ENCODE results near the gene FGF8.

Gene FGF8

DNA sequence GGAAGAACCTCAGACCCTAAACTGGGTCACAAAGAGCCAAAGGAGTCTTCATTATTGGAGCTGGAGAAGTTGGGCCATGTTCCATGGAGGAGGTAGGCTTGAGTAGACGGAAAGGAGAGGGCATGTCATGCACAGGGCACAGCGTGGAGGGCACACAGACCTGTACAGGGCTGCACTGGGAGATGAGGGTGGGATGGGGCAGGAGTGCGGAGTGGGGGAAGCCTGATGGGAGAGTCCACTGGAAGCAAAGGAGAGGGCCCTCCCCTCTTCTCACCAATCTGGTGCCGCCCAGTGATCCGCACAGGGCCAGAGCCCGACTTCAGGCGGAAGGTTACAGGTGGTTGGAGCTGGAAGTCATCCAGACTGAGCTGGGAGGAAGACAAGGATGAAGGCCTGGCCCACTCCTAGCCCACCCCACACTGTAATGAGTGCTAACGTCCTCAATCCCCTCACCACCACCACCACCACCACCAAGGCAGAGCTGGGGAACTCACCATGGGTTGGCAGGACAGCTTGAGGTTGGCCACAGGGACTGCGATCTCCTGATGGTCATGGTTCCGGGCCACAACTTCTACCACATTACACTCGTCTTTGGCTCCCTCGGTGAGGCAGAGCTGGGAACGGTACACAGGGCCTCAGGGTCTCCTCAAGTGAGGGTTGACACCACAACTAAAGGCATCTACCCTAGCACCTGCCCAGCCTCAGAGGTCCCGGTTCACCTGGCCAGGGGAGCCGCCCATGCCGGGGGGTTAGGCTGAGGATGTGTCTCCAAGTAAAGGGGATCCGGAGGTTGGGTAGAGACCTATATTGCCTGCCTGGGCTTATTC lies 6.3 kb upstream of the FGF8 start:
- no peak for DNase-seq

DNA sequence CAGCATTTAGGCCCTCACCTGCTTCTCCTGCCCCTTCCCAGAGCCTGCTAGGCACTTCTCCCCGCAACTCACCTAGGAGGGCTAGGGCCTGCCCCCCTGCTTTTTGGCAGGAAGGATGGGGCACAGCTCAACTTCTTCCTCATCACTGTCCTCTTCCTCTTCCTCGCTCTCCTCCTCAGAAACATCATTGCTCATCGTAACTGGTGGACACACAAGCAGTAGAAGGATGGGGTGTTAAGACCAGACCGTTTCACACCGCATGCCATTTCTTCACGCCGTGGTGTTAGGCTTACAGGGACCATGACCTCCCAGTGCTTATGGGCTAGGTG lies 5.7 kb upstream of the FGF8 start:
- no peak for DNase-seq

DNA sequence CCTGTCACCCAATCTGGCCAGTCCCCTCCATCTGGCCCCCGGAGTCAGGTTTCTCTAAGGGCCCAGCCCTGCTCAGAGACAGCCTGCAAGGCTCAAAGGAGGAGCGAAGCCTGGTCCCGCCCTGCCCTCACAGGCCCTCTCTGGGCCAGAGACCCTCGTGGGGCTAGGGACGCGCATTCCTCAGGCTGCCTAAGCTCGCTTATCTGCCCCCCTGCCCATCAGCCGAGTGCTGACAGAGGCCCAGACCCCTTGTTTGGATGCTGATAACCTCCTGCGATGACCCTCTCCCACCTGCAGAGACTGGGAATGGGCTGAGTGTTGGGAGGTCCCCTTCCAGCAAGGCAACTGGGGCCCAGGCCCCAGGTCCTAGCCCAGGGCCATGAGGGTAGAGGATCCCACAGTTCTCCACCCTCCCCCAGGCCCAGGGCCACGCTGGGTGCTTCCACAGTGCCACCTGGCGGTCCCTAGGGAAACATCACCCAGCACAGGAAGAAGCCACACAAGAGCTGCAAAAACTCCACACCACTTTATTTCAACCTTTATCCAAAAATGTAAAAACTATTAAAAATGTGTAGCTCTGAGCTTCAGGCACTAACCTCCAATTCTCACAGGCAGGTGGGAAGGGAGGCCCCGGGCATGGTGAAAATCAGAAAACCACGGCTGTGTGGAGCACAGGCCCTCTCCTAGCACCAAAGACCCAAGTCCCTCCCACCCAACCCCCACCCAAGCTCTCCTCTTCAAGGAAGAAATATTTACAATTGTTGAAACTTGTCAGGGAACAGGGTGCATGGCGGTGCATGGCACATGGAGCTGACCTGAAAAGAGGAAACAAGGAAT lies 5.1 kb upstream of the FGF8 start:
- peak; percentile 7 for DNase-seq

DNA sequence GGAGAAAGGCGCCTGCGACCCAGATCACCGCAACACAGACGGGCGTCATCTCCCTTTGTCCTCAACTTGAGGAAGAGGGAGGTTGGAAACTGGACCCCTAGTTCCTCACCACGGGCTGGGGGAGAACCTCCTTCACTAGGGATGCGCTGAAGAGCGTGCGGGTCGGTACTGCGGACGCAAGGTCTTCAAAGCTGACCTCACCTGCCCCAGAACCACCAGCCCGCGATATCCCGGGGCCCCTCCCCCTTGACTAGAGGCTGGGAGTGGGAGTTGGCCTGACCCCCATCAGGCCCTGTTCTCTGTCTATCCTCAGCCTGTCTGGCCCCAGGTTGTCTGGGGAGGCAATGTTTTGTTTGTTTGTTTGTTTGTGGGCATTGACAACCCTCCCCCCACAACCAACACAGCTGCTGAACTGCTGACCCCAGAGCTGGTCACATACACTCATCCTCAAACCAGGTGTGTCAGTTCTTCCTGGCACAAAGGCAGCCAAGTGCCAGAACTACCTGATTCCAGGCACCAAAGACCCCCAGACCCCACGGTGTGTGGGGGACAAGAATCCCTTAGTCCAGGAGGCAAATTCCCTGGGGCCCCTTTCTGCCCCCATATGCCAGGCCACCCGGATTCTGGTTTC lies 4.4 kb upstream of the FGF8 start:
- DNase-seq = no peak

DNA sequence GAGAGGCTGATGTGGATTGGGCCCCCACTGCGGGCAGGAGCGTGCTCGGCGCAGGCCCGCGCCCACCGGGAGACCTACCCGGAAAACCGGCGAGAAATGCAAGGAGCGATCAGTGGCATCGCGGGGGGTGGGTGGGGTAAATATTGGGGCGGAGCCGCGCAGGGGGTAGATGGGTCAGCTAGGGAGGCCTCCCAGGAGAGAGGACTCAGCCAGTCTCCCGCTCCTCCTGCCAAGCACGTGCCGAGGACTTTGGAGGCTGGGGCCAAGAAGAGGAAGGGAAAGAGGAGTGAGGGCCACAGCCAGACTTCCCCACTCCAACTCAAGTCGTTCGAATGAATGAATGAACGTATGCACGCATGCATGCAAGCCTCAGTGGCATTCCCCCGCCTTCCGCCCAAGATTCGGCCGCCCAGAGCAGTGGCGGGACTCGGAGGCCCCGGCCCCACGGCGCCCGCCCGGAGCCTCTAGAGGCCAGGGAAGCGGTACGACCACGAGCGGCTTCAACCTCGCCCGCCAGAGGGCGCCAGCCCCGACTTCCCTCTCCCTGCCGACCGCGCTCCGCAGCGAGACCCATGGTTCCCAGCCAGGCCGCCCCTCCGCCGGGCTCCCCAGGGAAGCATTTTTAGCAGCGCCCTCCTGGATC lies 3.8 kb upstream of the FGF8 start:
- no peak for DNase-seq

DNA sequence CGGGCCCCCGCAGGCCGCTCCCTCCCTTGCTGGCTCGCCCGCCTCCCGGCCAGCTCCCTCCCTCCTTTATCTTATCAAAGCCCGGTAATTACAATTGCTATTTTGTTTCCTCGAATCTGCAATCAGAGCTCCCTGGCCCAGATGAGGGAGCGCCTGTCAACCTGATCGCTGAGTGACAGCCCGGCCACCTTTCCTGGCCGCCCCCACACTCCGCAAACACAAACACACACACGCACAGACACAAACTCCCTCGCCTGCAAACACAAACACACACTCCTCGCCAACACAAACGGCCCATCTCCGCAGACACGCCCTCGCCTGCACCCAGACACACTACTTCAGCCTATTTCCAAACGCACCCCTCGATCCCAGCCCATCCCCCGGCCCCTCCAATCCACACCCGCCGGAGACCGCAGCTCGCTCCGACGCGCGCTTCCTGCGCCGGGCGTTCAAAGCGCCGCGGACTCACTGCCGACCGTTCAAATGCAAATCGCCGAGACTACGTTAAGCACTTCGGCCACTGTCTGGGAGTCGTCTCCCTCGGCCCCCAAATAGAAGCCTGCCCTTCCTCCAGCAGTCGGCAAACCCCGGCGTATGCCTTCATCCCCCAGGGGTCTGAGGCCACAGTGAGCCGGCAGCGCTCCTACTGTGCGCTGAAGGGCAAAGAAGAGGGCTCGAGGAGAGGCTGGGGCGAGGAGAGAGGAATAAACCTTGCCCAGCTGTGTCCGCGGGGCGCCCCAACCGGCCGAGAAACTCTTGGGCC lies 3.0 kb upstream of the FGF8 start:
- no peak for DNase-seq

DNA sequence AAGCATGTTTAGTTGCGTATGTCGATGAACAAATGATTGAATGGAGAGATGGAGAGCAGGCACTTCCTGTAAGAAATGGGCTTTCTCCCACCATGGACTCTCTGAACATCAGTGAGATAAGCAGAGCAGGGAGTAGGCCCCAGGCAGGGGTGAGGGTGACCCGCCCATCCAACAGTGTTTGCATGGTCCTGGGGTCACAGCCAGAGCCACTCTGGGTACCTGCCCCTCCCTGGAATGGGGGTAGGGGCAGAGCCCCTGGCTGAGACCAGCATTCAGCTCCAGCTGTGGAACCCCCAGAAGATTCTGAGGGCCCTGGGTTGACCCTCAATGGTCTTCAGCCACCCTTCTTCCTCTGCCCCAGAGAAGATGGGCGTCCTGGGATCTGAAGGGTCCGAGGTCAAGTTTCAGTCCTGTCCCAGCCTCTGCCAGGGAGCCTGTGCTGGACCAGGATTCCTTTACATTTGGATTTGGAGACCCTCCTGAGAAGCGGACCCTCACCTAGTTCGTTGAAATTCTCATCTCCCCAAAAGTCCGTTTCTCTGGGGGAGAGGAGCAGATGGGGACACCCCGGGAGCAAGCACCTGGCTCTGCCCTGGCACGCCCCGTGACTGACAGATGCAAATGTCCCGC lies 2.4 kb upstream of the FGF8 start:
- DNase-seq = no peak

DNA sequence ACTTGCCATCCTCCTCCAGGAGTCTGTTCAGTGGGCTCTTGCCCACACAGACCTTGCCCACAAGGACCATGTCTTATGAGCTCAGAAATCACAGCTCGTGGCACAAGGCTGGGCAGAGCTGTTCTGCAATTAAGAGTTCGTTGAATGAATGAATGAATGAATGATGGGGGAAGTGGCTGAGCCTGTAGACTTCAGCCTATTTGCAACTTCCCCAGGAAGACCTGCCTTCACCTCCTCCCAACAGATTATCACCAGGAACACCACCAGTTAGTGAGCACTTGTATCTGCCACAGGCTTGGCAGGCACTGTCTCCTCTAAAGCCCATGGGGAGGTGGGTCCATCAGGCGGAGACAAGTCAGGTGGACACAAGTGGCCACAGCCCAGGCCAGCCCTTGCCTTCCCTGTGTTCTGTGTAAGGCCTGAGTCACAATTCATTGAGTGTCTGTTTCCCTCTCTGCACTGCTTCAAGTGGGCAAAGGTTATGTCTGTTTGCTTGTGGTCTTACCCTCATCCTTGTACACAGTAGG lies 1.8 kb upstream of the FGF8 start:
- no peak for DNase-seq

DNA sequence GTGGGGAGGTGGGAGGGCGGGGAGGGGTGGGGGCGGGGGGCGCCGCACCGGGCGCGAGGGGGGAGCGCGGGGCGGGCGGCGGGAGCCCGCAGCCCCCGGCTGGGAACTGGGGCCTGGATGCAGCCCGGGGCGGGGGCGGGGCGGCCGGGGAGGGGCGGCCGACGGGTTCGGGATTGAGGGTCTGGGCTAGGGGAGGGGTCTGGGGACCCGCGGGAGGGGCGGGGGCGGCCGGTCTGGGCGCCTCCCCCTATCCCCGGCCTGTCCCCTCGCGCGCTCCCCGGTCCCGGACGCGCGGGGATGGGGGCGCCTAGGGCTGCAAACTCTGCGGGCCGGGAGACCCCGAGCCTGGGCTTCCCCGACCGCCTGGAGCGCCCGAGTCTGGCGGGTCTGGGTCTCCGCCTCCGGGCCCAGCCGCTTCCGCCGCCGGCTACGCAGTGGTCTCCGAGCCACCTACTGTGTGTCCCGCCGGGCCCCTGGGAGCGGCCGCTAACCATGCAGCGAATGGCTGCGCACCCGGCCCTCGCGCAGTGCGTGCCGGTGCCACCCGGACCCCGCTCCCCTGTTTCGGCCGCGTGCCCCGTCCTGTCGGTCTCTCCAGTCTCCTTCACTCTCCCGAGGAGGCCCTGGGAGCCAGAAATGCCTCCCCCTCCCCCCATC lies 375 bp upstream of the FGF8 start:
- no peak for DNase-seq

DNA sequence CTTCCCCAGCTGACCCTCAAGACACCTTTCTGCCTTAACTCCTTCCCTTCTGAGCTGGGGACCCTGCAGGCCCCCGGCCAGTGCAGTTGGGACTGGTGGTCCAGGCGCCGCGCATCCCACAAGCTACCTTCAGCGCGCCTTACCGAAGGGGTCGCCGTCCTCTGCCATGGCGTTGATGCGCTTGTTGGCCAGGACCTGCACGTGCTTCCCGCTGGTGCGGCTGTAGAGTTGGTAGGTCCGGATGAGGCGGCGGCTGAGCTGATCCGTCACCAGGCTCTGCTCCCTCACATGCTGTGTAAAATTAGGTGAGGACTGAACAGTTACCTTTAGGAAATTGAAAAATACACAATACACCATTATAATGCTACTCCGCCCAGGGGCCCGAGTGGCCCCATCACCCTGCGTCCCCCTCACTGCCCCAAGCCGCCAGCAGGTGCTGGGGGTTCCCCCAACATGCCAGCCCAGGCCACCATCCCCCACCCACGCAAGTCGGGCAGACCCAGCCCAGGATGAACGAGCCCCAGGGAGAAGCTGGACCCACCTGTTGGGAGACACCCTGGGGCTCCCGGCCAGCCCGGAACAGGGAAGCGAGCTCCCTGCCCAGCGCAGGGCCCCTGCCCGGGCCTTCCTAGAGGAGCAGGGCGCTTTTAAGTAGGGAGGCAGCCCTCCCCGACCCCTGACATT lies 1.2 kb downstream of the FGF8 start:
- no peak for DNase-seq

DNA sequence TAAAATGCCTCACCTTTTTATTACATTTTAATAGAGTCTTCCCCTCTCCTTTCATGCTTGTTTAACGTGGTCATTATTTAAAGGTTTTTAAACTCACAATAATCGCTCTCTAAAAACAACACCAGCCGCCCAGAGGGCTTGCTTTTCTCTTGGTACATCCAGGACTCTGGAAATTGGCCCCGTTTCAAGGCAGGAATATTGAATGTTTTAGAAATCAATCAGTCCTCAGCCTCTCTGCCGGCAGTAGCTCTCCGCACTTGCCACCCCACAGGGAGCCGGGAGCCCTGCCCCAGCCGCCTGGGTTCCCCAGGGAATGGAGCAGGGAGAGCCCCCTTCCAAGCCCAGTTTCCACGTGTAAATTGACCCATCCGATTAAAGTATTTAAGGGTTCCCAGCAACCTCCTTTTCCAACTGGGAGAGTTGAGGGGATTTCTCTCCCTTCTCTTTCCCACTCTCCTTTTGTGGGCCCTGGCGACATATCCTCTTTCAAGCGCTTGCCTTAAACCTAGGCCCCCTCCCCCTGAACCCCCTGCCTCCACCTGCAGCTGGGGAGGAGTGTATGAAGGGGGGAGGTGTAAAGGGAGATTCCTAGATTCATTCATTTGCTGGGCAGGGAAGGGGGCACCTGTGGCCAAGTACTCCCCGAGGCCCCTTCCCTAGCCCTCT lies 1.9 kb downstream of the FGF8 start:
- no peak for DNase-seq

DNA sequence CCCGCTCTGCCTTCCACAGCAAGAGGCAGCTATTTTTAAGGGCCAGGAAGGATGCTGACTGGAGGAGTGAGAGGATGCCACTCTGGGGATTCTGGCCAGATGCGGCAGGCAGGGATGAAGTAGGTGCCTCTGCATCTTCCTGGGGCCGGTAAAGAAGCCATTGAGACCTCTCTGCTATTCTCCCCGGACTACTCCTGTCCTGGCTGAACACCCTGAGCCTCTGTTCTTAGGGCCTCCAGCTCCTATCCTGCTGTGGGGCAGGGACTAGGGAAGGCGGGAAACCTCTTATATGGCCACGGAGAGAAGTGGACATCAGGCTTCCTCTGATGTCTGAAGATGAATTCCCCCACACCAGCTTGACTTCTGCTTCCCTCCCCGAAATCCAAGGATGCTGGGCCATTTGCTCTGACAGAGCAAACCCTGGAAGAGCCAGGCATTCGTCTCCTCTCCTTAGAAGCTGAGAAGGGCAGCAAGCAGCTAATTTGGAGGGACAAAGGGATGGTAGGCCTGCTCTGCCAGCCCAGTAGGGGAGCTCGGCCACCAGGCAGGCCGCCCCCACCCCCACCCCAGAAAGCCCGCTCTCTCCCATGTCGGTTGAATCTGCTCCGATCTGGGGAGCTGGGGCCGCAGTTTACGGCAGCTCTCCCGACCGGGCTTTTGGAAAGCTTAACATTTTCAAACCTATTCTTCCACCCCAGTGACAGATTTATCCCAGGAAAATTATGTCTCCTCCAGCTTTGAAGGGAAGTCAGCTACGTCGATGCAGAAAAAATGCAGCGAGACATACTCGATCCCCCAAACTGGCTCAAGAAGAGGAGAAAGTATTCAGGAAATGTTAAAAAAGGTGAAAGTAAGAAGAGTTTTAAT lies 2.8 kb downstream of the FGF8 start:
- DNase-seq = no peak

DNA sequence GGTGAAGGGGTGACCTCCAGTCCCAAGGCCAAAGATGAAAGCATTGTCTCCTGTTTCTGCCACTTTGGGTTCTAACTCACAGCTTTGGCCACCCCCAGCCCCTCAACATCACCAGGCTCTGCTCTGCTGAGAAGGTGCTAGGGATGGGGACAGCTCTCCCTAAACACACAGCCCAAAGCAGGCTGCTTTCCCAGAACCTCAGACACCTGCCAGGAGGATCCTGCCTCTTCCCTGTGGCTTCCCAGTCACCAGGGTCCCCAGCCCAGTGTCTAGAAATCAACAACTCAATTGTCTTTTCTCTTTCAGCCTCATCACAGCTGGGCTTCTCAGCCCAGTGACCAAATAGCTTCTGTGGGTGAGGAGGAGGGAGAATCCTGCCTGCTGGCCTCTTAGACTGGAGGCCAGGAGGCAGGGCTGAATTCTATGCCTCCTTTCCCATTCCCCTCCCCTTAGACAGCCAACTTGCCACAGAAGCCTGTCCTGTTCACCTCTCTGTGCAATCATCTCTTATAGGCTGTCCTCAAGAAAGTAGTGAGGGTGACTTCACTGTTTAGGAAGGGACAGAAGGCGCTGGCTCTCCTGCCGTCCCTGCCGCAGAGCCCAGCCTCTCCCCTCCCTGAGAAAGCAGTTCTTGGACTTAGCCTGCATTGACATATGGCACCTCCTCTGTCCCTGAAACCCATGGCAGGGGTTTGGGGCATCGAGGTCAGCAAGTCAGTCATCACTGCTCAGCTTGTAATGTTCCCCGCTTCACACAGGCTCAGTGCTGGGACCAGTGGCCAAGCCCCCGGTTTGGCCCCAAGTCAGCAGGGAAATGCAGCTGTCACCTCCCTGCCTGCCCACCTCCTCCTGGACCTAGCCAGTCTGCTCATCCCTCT lies 3.7 kb downstream of the FGF8 start:
- DNase-seq = no peak

DNA sequence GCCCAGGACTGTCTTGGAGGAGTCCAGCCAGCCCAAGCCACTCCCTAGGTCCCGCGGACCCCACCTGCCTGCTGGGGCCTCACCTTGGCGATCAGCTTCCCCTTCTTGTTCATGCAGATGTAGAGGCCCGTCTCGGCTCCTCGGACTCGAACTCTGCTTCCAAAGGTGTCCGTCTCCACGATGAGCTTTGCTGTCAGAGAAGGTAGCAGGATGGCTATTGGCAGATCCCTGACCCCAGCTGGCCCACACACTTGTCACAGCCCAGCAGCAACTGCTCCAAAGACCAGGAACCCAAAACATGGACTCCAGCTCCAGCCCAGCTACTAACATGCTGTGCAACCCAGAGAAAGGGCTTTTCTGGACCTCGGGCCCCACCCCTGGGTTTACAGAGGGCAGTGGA lies 4.5 kb downstream of the FGF8 start:
- DNase-seq = no peak

DNA sequence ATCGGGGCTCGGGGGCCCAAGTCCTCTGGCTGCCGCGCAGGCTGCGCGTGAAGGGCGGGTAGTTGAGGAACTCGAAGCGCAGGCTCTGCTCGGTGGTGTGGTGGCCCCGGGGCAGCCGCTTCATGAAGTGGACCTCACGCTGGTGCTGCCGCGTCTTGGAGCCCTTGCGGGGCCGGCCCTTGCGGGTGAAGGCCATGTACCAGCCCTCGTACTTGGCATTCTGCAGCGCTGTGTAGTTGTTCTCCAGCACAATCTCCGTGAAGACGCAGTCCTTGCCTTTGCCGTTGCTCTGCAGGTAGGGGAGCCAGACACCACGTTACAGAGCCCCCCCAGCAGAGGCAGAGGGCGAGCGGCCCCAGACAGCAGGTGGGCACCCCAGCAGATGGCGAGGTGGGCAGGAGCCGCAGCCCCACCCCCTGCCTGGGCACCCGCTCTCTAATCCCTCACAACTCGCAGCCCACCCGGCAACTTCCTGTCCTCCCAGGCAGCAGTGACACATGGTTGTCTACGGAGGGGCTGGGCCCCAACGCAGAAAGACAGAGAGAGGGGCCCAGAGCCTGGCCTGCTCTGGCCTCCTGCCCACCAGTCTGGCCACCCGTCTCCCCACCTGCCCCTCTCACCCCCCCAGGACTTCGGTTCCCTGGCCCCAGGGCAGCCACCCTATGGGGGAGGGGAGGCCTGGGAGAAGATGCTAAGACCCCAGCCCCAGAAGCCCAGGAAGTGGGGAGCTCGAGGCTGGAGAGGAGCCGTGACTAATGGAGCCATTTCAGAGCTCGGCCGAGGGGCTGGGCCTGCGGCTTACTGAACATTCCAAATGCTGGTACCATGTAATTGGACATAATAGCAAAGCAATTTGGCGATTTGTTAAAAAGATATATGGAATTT lies 5.3 kb downstream of the FGF8 start:
- no peak for DNase-seq

DNA sequence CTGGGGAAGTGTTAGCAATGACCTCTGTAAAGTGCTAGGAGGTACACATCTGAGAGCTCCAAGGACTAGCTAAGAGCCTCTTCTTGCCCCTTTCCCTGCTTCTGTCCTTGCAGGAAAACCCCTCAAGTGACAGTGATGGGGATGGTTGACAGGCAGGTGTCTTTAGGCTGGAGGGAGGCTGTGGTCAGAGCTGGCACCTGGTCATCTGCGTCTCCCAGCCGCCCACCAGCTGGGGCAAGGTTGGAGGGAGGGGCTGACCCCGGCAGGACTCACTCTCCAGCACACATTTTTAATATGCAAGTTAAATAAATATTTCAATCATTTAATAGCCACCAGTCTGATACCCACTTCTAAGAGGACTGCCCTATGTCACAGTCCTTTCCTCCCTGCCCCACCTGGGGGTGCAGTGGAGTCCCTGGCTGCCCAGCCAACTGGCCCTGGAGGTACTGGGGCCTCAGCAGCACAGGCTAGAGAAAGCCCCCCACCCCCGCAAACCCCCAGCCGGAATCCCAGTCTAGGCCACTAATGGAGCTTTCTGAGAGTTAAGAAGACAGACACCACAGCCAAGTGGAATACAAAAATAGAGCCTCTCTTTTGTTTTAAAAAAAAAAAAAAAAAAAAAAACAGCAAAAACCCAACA lies 6.3 kb downstream of the FGF8 start:
- DNase-seq = no peak

DNA sequence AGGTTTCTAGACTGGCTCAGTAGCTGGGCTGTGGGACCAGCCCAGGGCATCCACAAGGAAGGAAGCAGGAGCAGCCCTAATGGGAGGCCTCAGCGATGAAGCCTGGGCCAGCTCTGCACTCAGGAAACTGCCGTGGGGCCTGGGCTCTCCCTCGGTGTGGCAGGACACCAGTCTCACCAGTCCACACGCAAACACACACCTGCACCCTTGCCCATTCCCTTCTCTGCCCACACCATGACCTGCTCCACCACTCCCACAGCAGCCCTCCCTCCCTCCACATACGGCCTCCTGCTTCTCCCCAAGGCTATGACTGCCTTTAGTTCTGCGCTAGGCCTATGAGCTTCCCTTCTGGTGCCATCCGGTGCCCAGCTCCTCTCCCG lies 7.1 kb downstream of the FGF8 start:
- no peak for DNase-seq
